SK-N-SH (cell line): ENCODE data around the gene USP15. TPM values are rescaled to one million over a fixed set of nuclear protein-coding genes. Genes with fewer than 3 reads are reported as not detected.

Source experiments
- CTCF ChIA-PET: fragments of 300-600, 350-600 bp; formaldehyde crosslinking; extraction: SDS; loops from one replicate; lab custom pipeline; 2021; lab: Yijun Ruan, JAX
- POLR2A ChIA-PET: fragments of 350-600 bp; sonication (Branson Sonifier 250); formaldehyde crosslinking; extraction: SDS; loops from one replicate; lab custom pipeline; 2020; ENCODE audit warnings: antibody characterized with exemption, inconsistent platforms; lab: Yijun Ruan, JAX
- DNase-seq: peaks from one replicate; pipeline ENCODE4 v3.0.0; 2012
- H2AFZ ChIP-seq: fragments of 200-600 bp; sonication (generic); 2 replicates; pipeline ENCODE4 v1.8.1; 2016; ENCODE audit warnings: antibody characterized with exemption, mild to moderate bottlenecking, low read depth
- H3F3A ChIP-seq: fragments of 200-600 bp; sonication (generic); replicated peaks from 2 replicates; pipeline ENCODE3; 2016; ENCODE audit warnings: antibody characterized with exemption, mild to moderate bottlenecking; ENCODE audit not compliant: insufficient read depth
- H3K27ac ChIP-seq, 2 experiments: fragments of 200-500 bp in 1 of 2; fragments of 200-600 bp in 1 of 2; sonication (Bioruptor generic) in 1 of 2; sonication (generic), shearing (Covaris generic) in 1 of 2; 2 replicates each; pipeline versions ENCODE4 v1.5.1 to v1.6.1; 2014 to 2016; ENCODE audit warnings: low read depth in 2 of 2, inconsistent platforms in 1 of 2, low read length in 1 of 2, mild to moderate bottlenecking in 1 of 2, mixed read lengths in 1 of 2
- H3K27me3 ChIP-seq: fragments of 200-600 bp; sonication (generic), shearing (Covaris generic); 2 replicates; pipeline ENCODE4 v1.6.1; 2016; ENCODE audit warnings: mixed run types; ENCODE audit not compliant: insufficient read depth
- H3K36me3 ChIP-seq, 2 experiments: fragments of 200-500 bp in 1 of 2; fragments of 200-600 bp in 1 of 2; sonication (Bioruptor generic) in 1 of 2; sonication (generic) in 1 of 2; replicated peaks in 1 of 2; 2 replicates each; pipeline versions ENCODE3 to v1.5.1; 2014 to 2016; ENCODE audit warnings: low read length in 1 of 2, mild to moderate bottlenecking in 1 of 2; ENCODE audit not compliant: insufficient read depth in 2 of 2, control insufficient read depth in 1 of 2
- H3K4me1 ChIP-seq, 2 experiments: fragments of 200-500 bp in 1 of 2; fragments of 200-600 bp in 1 of 2; sonication (Bioruptor generic) in 1 of 2; sonication (generic), shearing (Covaris generic) in 1 of 2; 2 replicates each; pipeline versions ENCODE4 v1.5.1 to v1.6.1; 2014 to 2016; ENCODE audit warnings: low read depth in 1 of 2, low read length in 1 of 2, mixed run types in 1 of 2; ENCODE audit not compliant: insufficient read depth in 2 of 2, control insufficient read depth in 1 of 2
- H3K4me2 ChIP-seq: fragments of 200-600 bp; sonication (generic), shearing (Covaris generic); 2 replicates; pipeline ENCODE4 v1.6.1; 2017; ENCODE audit warnings: mixed run types
- H3K4me3 ChIP-seq, 2 experiments: fragments of 200-500 bp in 1 of 2; fragments of 200-600 bp in 1 of 2; sonication (Bioruptor generic) in 1 of 2; sonication (generic), shearing (Covaris generic) in 1 of 2; 2 replicates each; pipeline versions ENCODE4 v1.5.1 to v1.8.1; 2014 to 2016; ENCODE audit warnings: low read depth in 2 of 2, inconsistent platforms in 1 of 2, low read length in 1 of 2, mild to moderate bottlenecking in 1 of 2, mixed read lengths in 1 of 2, moderate library complexity in 1 of 2
- H3K79me2 ChIP-seq: fragments of 200-600 bp; sonication (generic); 2 replicates; pipeline ENCODE4 v1.8.1; 2017; ENCODE audit warnings: mild to moderate bottlenecking; ENCODE audit not compliant: insufficient read depth
- H3K9ac ChIP-seq: fragments of 200-600 bp; sonication (generic); 2 replicates; pipeline ENCODE4 v1.6.1; 2017; ENCODE audit warnings: mixed run types
- H3K9me2 ChIP-seq: fragments of 200-600 bp; sonication (generic); 2 replicates; pipeline ENCODE4 v1.6.1; 2017; ENCODE audit warnings: mixed run types
- H3K9me3 ChIP-seq: fragments of 200-600 bp; sonication (generic); 2 replicates; pipeline ENCODE4 v1.6.1; 2017; ENCODE audit warnings: mixed run types, mild to moderate bottlenecking, moderate library complexity
- H4K20me1 ChIP-seq: fragments of 200-600 bp; sonication (generic); 2 replicates; pipeline ENCODE4 v1.6.1; 2017; ENCODE audit warnings: mild to moderate bottlenecking, mixed run types; ENCODE audit not compliant: insufficient read depth
- CHD2 ChIP-seq: fragments of 150-350 bp; IDR thresholded peaks from 2 replicates; pipeline ENCODE4 v1.6.1; 2018; ENCODE audit warnings: low read length; ENCODE audit not compliant: partially characterized antibody
- ELF1 ChIP-seq: IDR thresholded peaks from 2 replicates; pipeline ENCODE4 v1.4.0; 2012
- EP300 ChIP-seq, 2 experiments: IDR thresholded peaks; 2 replicates each; pipeline versions ENCODE4 v1.4.0 to v1.6.1; 2012; ENCODE audit warnings: borderline replicate concordance in 1 of 2, low read depth in 1 of 2, low read length in 1 of 2
- EZH2phosphoT487 ChIP-seq: fragments of 200-600 bp; sonication (generic); IDR thresholded peaks from 2 replicates; pipeline ENCODE4 v1.6.1; 2017; ENCODE audit warnings: low read depth, mixed run types, mild to moderate bottlenecking, antibody characterized with exemption, moderate library complexity, borderline replicate concordance
- GABPA ChIP-seq: IDR thresholded peaks from 2 replicates; pipeline ENCODE4 v1.4.0; 2012; ENCODE audit warnings: low read depth, mild to moderate bottlenecking
- GATA2 ChIP-seq: sonication (generic); formaldehyde crosslinking; IDR thresholded peaks from 2 replicates; pipeline ENCODE4 v1.5.0; 2020; ENCODE audit warnings: mild to moderate bottlenecking, missing genetic modification reagents
- MEF2A ChIP-seq: IDR thresholded peaks from 2 replicates; pipeline ENCODE4 v1.4.0; 2012; ENCODE audit warnings: low read depth, borderline replicate concordance
- MXI1 ChIP-seq: IDR thresholded peaks from 2 replicates; pipeline ENCODE4 v1.6.1; 2012; ENCODE audit warnings: mild to moderate bottlenecking, low read depth, low read length, improper control_type of control experiment
- POLR2AphosphoS5 ChIP-seq: IDR thresholded peaks from 2 replicates; pipeline ENCODE4 v1.6.1; 2012; ENCODE audit warnings: low read depth, low read length
- RFX5 ChIP-seq: IDR thresholded peaks from 2 replicates; pipeline ENCODE4 v1.6.1; 2012; ENCODE audit warnings: mild to moderate bottlenecking, improper control_type of control experiment, low read length
- RXRA ChIP-seq: IDR thresholded peaks from 2 replicates; pipeline ENCODE4 v1.4.0; 2012; ENCODE audit warnings: low read depth, mild to moderate bottlenecking, borderline replicate concordance
- SIN3A ChIP-seq: IDR thresholded peaks from 2 replicates; pipeline ENCODE4 v1.6.1; 2012; ENCODE audit warnings: low read depth, mild to moderate bottlenecking, low read length, moderate library complexity, borderline replicate concordance
- SMC3 ChIP-seq: IDR thresholded peaks from 2 replicates; pipeline ENCODE4 v1.6.1; 2012; ENCODE audit warnings: low read depth, low read length, improper control_type of control experiment
- TAF1 ChIP-seq: IDR thresholded peaks from 2 replicates; pipeline ENCODE4 v1.6.1; 2012; ENCODE audit warnings: low read depth, mild to moderate bottlenecking, low read length, moderate library complexity, borderline replicate concordance
- YY1 ChIP-seq: IDR thresholded peaks from 2 replicates; pipeline ENCODE4 v1.4.0; 2012; ENCODE audit warnings: low read depth, mild to moderate bottlenecking
- WGBS: methylation state at CpG from one replicate; pipeline ENCODE4 v1.1.6; 2017; ENCODE audit warnings: low lambda C conversion rate; 5-methylcytosine and 5-hydroxymethylcytosine counted together
- polyA plus RNA-seq, 3 experiments: library from polyadenylated mRNA; depleted of rRNA; stranded (reverse); fragments of >200 nt; gene quantifications; 2 replicates each; pipeline ENCODE4 v1.2.3, GENCODE V29; 2012
- TF ChIP-seq, protein P1 (sequence below): IDR thresholded peaks from 2 replicates; pipeline ENCODE4 v1.4.0; 2012; ENCODE audit warnings: low read depth, borderline replicate concordance
- TF ChIP-seq, protein P2 (sequence below): fragments of 200-600 bp; sonication (generic); IDR thresholded peaks from 2 replicates; pipeline ENCODE4 v1.6.1; 2017; ENCODE audit warnings: antibody characterized with exemption, mild to moderate bottlenecking, moderate library complexity

Gene USP15
- polyA plus RNA-seq, 1 of the 3 experiments (the other 2 are of a cell fraction): 13.2 TPM

DNA sequence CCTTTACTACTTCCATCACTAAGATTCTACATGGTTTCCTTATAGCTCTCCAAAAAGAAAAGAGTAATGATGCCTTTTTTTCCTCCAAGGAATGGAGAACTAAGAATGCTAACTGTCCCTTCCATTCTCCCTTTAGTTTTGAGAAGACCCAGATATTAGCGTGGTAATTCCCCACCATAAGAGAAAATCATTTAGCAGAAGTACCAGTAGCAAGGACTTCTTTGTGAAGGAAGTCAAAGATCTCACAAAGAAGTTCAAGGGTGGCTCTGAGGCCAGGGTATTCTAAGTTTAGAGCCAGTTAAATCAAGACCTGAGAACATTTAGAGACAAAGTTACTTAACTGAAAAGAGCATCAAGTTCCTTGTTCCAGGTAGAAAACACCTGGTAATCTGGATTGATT is 7.3 kb downstream of the USP15 start:
- H3K27me3 ChIP-seq: no peaks in the 10 kb centered on the region
- H2AFZ ChIP-seq: no peak overlapping the region
- peaks cover 2 to 3% of the 10 kb centered on the region in 2 experiments for H3K36me3 ChIP-seq
- TF ChIP-seq GABPA (no peak), CHD2 (no peak), RFX5 (no peak), ELF1 (no peak), MXI1 (no peak), POLR2AphosphoS5 (no peak), EZH2phosphoT487 (no peak), SIN3A (no peak), YY1 (no peak), TAF1 (no peak), MEF2A (no peak), SMC3 (no peak), GATA2 (no peak)
- TF ChIP-seq, all 33 proteins: peak for 0
- no peaks in the 10 kb centered on the region for H3K9me3 ChIP-seq
- DNase-seq: no peak
- peaks cover 0 to 5% of the 10 kb centered on the region in 2 experiments; a peak in 3 of 4 replicates for H3K4me1 ChIP-seq
- peaks cover 45% of the 10 kb centered on the region for H4K20me1 ChIP-seq
- no peak overlapping the region for H3K4me3 ChIP-seq
- no peaks in the 10 kb centered on the region for H3F3A ChIP-seq
- no peaks in the 10 kb centered on the region for H3K9me2 ChIP-seq
- H3K9ac ChIP-seq: no peak overlapping the region
- H3K27ac ChIP-seq: no peak overlapping the region
- WGBS: 92% methylated on average over 1 of the region's 1 CpG
- H3K79me2 ChIP-seq: peaks cover 99% of the 10 kb centered on the region
- H3K4me2 ChIP-seq: no peak overlapping the region
- ChIA-PET POLR2A (no interaction called here), CTCF (no interaction called here)

DNA sequence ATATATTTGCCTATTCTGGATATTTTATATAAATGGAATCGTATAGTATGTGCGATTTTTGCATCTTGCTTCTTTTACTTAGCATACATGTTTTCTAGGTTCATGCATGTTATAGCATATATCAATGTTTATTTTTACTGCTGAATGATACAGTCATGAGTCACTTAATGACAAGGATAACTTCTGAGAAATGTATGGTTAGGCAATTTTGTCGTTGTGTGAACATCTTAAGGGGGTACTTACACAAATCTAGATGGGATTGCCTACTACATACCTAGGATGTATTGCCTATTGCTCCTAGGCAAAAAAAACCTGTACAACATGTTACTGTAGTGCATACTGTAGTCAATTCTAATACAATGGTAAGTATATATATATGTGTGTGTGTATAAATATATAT is 8.8 kb downstream of the USP15 start:
- ChIA-PET POLR2A (no interaction called here), CTCF (no interaction called here)
- Histone ChIP-seq H3K4me2 (no peak overlapping the region), H3K79me2 (peaks cover 99% of the 10 kb centered on the region), H2AFZ (no peak overlapping the region), H3K4me3 (no peak overlapping the region), H3F3A (no peaks in the 10 kb centered on the region), H3K4me1 (peaks cover 0 to 5% of the 10 kb centered on the region in 2 experiments; a peak in 3 of 4 replicates), H3K9ac (no peak overlapping the region), H3K27ac (no peak overlapping the region), H3K27me3 (no peaks in the 10 kb centered on the region), H3K36me3 (peaks cover 0 to 3% of the 10 kb centered on the region in 2 experiments), H3K9me3 (no peaks in the 10 kb centered on the region), H3K9me2 (no peaks in the 10 kb centered on the region), H4K20me1 (peaks cover 53% of the 10 kb centered on the region)
- 84% methylated on average over 3 of the region's 3 CpGs for WGBS
- TF ChIP-seq GATA2: no peak
- TF ChIP-seq EP300 (IDR thresholded peaks at IDR 0.05; ENCODE audit: borderline replicate concordance in 1 of 2, low read depth in 1 of 2, low read length in 1 of 2): no peak
- TF ChIP-seq, protein P1, sequence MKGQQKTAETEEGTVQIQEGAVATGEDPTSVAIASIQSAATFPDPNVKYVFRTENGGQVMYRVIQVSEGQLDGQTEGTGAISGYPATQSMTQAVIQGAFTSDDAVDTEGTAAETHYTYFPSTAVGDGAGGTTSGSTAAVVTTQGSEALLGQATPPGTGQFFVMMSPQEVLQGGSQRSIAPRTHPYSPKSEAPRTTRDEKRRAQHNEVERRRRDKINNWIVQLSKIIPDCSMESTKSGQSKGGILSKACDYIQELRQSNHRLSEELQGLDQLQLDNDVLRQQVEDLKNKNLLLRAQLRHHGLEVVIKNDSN: no peak
- no peak for TF ChIP-seq MXI1
- TF ChIP-seq, protein P2, sequence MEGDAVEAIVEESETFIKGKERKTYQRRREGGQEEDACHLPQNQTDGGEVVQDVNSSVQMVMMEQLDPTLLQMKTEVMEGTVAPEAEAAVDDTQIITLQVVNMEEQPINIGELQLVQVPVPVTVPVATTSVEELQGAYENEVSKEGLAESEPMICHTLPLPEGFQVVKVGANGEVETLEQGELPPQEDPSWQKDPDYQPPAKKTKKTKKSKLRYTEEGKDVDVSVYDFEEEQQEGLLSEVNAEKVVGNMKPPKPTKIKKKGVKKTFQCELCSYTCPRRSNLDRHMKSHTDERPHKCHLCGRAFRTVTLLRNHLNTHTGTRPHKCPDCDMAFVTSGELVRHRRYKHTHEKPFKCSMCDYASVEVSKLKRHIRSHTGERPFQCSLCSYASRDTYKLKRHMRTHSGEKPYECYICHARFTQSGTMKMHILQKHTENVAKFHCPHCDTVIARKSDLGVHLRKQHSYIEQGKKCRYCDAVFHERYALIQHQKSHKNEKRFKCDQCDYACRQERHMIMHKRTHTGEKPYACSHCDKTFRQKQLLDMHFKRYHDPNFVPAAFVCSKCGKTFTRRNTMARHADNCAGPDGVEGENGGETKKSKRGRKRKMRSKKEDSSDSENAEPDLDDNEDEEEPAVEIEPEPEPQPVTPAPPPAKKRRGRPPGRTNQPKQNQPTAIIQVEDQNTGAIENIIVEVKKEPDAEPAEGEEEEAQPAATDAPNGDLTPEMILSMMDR: no peak
- TF ChIP-seq ELF1: no peak
- no peak for TF ChIP-seq RXRA
- no peak for DNase-seq
